Measurements from ENCODE around the gene HNRNPA0. TPM values are rescaled to one million over a fixed set of nuclear protein-coding genes. Genes with fewer than 3 reads are reported as not detected.
"Not testable (repeated sequence)": the region's sequence is repeated elsewhere in the genome, so short reads cannot be mapped to it uniquely, and the experiment has no call there.

HNRNPA0 gene
- polyA plus RNA-seq, 1 of the 3 experiments (the other 2 are of a cell fraction): 24.9 TPM

- TF ChIP-seq REST (IDR thresholded peaks at IDR 0.05; ENCODE audit: low read depth, low read length) (no peak), NRF1 (IDR thresholded peaks at IDR 0.05; ENCODE audit: low read depth, low read length) (no peak), EZH2phosphoT487 (IDR thresholded peaks at IDR 0.05; ENCODE audit: borderline replicate concordance, low read depth) (no peak), FOXM1 (IDR thresholded peaks at IDR 0.05; ENCODE audit: low read depth) (no peak), CTCF (IDR thresholded peaks at IDR 0.05) (peak; percentile 83), ELF1 (IDR thresholded peaks at IDR 0.05) (no peak), MAX (IDR thresholded peaks at IDR 0.05; ENCODE audit: low read depth) (no peak), MEF2A (IDR thresholded peaks at IDR 0.05; ENCODE audit: borderline replicate concordance, low read depth) (no peak), RFX5 (IDR thresholded peaks at IDR 0.05; ENCODE audit: low read length) (no peak), EP300 (IDR thresholded peaks at IDR 0.05; ENCODE audit: borderline replicate concordance in 1 of 2, low read depth in 1 of 2, low read length in 1 of 2) (no peak), SIN3A (IDR thresholded peaks at IDR 0.05; ENCODE audit: borderline replicate concordance, low read depth, low read length) (no peak), RAD21 (IDR thresholded peaks at IDR 0.05; ENCODE audit: low read length) (peak; percentile 81), PBX3 (IDR thresholded peaks at IDR 0.05) (peak; percentile 49), YY1 (IDR thresholded peaks at IDR 0.05; ENCODE audit: low read depth) (no peak)
These were observed 24.8 kb upstream of the HNRNPA0 start (continued) for GRCh38 chr5:137778772-137779564.

- H3F3A ChIP-seq (replicated peaks; ENCODE audit: insufficient read depth); H4K20me1 ChIP-seq (ENCODE audit: insufficient read depth); H3K79me2 ChIP-seq (ENCODE audit: insufficient read depth); H3K9me3 ChIP-seq; H3K9me2 ChIP-seq; H3K9ac ChIP-seq; H3K4me1 ChIP-seq (ENCODE audit: control insufficient read depth in 1 of 2, insufficient read depth in 2 of 2, low read depth in 1 of 2, low read length in 1 of 2); H3K4me2 ChIP-seq; H2AFZ ChIP-seq (ENCODE audit: low read depth); H3K27ac ChIP-seq (ENCODE audit: low read depth in 2 of 2, low read length in 1 of 2); H3K36me3 ChIP-seq (replicated peaks in 1 of 2; ENCODE audit: control insufficient read depth in 1 of 2, insufficient read depth in 2 of 2, low read length in 1 of 2); H3K4me3 ChIP-seq (ENCODE audit: low read depth in 2 of 2, low read length in 1 of 2); POLR2A ChIA-PET; H3K27me3 ChIP-seq (ENCODE audit: insufficient read depth); DNase-seq: not testable (repeated sequence)
- WGBS (ENCODE audit: low lambda C conversion rate): 74% methylated on average over 5 of the region's 5 CpGs
- CTCF ChIA-PET: interaction anchor here (3.4 kb wide), 1 partner anchor 11 kb away, joined by 36 read pairs; no protein-coding TSS in a partner anchor
These were observed 13.8 kb upstream of the HNRNPA0 start for GRCh38 chr5:137767937-137768336.

Measured in SK-N-SH (cell line).